HS-27A (cell line): ENCODE results near the gene DOCK6.
"Not testable (repeated sequence)": the region's sequence is repeated elsewhere in the genome, so short reads cannot be mapped to it uniquely, and the experiment has no call there.

ENCODE experiments used
- DNase-seq: peaks from one replicate; pipeline ENCODE4 v3.0.0-alpha.2; 2012; ENCODE audit warnings: low read depth, missing footprints

Gene DOCK6

GRCh38 chr19:11196406-11197287 is 65.7 kb downstream of the DOCK6 start:
- no peak for DNase-seq

GRCh38 chr19:11195681-11196080 is 66.6 kb downstream of the DOCK6 start:
- no peak for DNase-seq

- DNase-seq = no peak
These were observed 67.4 kb downstream of the DOCK6 start for GRCh38 chr19:11194656-11195558.

DNA sequence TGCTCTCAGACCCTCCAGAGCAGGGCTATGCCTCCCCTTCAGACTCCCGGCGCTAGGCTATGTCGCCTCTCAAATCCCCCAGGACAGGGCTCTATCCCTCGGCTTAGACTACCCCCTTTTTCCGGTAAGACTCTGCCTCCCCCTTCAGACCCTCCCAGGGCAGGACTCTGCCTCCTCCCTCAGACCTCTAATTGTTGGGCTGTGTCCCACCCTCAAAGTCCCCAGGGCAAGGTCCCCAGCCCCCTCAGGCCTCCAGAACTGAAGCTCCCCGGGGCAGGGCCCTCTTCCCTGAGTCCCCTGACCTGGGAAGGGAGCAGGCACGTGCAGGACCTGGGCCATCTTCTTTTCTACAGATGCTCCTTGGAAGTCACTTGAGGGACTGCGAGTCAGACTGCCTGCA is 68.2 kb downstream of the DOCK6 start:
- DNase-seq = no peak

- no peak for DNase-seq
These were observed 69.1 kb downstream of the DOCK6 start for GRCh38 chr19:11192957-11193939.

- no peak for DNase-seq
These were observed 70.4 kb downstream of the DOCK6 start for GRCh38 chr19:11191934-11192333.

DNA sequence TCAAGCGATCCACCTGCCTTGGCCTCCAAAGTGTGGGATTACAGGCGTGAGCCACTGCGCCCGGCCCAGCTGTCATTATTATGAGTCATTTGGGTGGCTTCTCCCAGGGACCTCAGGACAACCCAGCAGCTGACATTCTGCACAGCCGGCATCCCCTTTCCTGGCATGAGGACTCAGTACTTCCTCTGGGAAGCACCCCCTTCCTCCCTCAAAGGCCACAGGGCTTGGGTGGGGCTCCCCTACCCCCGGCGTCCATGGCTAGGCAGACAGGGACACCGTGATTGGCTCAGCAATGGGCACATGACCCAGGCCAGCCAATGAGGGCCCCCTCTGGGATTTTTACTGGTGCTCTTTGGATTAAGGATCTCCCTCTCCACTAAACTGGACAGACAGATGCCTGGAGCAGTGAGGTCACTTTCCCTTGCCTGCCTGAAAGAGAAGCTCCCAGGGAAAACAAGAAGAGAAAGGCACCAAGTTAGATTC is 71.0 kb downstream of the DOCK6 start:
- DNase-seq = peak; percentile 66

DNA sequence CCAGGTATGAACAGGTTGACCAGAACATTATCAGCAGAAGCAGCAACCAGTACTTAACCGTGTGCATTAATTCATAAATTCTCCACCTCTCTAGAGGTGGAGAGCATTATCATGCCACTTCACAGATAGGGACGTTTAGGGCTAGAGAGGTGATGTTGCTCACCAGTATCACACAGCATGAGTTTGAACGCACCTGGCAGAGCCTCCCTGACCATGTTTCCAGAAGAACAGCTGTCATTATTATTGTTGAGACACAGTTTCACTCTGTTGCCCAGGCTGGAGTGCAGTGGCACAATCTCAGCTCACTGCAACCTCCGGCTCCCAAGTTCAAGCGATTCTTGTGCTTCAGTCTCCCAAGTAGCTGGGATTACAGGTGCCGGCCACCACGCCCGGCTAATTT is 71.8 kb downstream of the DOCK6 start:
- DNase-seq = no peak

GRCh38 chr19:11187441-11187840 is 74.9 kb downstream of the DOCK6 start:
- DNase-seq = no peak

DNA sequence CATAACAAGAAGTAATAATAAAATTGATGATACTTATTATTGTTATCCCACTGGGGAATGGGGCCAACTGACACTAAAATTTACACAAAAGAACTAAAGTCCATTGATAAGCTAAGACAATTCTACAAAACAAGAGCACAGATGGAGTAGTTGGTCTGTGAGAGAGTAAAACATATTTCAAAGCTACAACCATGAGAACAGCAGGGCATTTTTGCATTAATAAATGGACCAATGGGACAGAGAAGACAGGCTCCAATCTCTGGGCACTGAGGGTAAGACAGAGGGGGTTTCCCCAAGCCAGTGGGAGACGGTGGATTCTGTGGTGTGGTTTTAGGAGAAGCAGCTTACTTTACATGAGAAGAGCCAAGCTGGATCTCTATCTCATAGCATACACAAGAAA is 79.3 kb downstream of the DOCK6 start:
- no peak for DNase-seq

- DNase-seq = no peak
These were observed 80.8 kb downstream of the DOCK6 start for GRCh38 chr19:11181488-11181887.

GRCh38 chr19:11180975-11181374 is 81.3 kb downstream of the DOCK6 start:
- DNase-seq = not testable (repeated sequence)

DNA sequence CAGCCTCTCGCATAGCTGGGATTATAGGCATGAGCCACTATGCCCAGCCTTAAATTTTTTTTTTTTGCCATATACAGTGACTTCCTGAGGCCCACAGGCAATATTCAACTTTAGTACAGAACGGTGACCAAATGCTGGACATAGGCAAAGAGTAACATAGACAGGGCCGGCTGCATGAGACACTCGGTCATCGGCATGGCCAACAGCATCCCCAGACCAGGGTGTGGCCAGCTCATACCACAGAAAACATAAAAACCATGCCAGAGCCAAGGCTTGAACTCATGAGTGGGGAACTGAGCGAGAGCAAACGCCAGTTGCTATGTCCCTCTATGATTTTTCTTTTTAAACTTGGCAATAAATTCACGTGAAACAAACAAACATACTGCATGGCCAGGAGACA is 82.0 kb downstream of the DOCK6 start:
- DNase-seq = no peak

DNA sequence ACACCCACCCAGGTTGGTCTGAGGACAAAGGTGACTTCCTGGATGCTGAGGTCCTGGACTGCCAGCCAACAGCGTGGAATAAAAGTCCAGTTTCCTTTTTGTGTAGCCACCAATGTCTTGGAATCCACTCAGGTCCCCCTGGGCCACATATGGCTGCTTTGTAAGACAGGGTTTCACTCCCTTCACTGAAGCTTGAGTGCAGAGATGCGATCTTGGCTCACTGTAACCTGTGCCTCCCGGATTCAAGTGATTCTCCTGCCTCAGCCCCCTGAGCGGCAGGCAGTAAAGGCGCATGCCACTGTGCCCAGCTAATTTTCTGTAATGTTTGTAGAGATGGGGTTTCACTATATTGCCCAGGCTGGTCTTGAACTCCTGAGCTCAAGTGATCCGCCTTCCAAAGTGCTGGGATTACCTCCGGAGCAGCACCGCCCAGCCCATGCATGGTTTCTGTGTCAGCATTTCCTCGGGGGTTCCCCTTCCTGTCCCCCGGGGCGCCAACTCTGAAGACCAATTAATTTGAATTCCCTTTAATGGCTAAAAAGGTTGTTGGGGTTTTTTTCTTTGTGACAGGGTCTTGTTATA is 82.5 kb downstream of the DOCK6 start:
- no peak for DNase-seq

- DNase-seq = not testable (repeated sequence)
These were observed 83.2 kb downstream of the DOCK6 start for GRCh38 chr19:11179145-11179465.

GRCh38 chr19:11177592-11177991 is 84.7 kb downstream of the DOCK6 start:
- DNase-seq = no peak

DNA sequence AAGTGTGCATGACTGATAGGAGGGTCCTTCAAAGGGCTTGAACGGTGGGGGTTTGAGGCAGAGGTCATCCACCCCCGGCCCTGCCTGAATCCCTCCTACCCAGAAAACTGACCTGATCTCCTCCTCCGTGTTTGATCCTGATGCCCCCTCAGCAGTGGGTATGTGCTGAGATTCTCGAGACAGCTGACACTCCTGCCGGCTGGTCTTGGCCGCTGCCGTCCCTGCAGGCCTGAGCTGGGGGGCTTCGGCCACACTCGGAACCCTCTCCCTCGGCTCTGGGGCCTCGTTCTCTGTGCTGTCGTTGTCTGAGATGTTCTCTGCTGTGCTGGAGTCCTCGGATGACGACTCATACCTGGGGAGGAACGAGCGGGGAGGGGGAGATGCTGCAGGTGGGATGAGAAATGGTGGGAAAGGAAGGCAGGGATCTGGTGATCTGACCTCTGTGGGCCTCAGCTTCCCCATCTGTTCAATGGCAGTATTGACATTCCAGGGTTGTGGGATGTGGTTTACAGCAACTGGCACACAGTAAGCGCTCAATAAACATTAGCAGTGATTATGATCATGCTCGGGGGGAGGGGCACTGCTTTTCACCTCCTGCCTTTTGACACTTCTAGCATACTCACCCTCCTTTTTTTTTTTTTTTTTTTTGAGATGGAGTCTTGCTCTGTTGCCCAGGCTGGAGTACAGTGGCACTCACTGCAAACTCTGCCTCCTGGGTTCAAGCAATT is 85.7 kb downstream of the DOCK6 start:
- DNase-seq = no peak

DNA sequence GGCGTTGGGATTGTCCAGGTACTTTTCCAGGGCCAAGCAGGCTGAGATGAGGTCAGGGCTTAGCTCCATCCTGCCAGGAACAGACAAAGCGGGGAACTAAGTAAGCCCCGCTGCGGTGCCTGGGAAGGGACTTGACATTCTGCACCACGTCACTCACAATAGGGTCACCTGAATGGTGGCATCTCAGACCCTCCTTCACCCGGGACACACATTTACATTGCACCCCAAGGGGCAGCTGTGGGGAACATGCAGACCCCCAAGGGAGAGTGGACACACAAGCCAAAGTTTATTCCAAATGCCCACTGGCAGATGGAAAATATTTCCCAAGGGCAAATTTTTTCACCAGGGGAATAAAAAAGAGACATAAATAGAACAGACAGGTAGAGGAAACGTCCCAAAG is 86.4 kb downstream of the DOCK6 start:
- DNase-seq = no peak

DNA sequence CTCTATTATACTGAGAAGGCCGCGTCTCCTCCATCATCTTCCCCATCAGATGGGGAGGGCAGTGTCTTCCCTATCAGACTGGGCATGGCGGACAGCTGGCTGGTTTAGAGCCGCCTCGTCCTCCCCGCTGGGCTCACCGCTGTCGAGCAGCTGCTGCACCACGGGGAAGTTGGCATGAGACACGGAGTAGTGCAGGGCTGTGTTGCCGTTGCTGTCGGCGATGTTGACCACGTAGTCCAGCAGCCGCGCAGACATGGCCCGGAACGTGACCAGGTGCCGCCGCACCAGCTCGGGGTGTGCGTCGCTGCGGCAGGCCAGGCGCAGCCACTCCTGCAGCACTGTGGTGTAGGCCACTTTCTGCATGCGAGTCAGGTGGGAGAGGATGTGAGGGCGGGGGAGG is 88.0 kb downstream of the DOCK6 start:
- no peak for DNase-seq

DNA sequence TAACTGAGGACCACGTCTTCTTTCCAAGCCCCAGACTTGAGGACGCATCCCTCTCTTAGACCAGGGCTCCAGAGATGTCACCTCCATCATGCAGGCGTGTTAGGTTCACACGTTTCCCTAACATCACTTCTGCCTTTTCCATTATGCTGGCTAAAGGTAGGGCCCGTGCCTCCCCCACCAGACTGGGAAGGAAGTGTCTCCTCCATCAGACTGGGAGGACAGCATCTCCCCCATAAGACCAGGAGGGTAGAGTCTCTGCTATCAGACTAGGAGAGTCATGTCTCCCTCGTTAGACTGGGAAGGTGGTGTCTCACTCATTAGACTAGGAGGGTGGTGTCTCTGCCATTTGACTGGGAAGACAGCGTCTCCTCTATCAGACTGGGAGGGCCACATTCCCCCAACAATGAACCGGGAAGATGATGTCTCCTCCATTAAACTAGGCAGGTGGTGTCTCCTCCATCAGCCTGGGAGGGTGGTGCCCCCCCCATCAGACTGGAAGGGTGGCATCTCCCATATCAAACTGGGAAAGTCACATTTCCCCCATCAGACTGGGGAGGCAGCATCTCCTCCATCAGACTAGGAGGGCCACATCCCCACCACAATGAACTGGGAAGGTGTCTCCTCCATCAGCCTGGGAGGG is 88.7 kb downstream of the DOCK6 start:
- DNase-seq = no peak
